Spleen (tissue), 11 donors: ENCODE measurements around the gene KCNK6. TPM values are rescaled to one million over a fixed set of nuclear protein-coding genes. Genes with fewer than 3 reads are reported as not detected.

ENCODE experiments used
- DNase-seq: peaks from one replicate; pipeline ENCODE4 v3.0.0-alpha.2; 2020
- H3K27ac ChIP-seq, 8 donors: fragments of 200-600 bp; sonication (generic) in 7 of 8; 1 replicate in 4 of 8; 2 replicates in 4 of 8; pipeline versions ENCODE4 v1.5.0 to v1.8.0; 2016 to 2021; ENCODE audit warnings: inconsistent platforms in 4 of 8, mild to moderate bottlenecking in 4 of 8, moderate library complexity in 1 of 8
- H3K27me3 ChIP-seq, 7 donors: fragments of 200-600 bp; sonication (generic) in 6 of 7; replicated peaks in 1 of 7; 1 replicate in 4 of 7; 2 replicates in 3 of 7; pipeline versions ENCODE4 v1.5.0 to v1.8.0; 2016 to 2021; ENCODE audit warnings: inconsistent platforms in 3 of 7, mild to moderate bottlenecking in 1 of 7
- H3K36me3 ChIP-seq, 6 donors: fragments of 200-600 bp; sonication (generic) in 5 of 6; 1 replicate in 4 of 6; 2 replicates in 2 of 6; pipeline versions ENCODE4 v1.5.0 to v1.8.0; 2016 to 2021; ENCODE audit warnings: inconsistent platforms in 2 of 6
- H3K4me1 ChIP-seq, 6 donors: fragments of 200-600 bp; sonication (generic) in 5 of 6; 1 replicate in 3 of 6; 2 replicates in 3 of 6; pipeline versions ENCODE4 v1.5.0 to v1.8.0; 2016 to 2021; ENCODE audit warnings: inconsistent platforms in 3 of 6
- H3K4me3 ChIP-seq, 8 donors: fragments of 200-600 bp; sonication (generic) in 7 of 8; 1 replicate in 4 of 8; 2 replicates in 4 of 8; pipeline versions ENCODE4 v1.5.0 to v1.8.0; 2016 to 2021; ENCODE audit warnings: inconsistent platforms in 4 of 8, mild to moderate bottlenecking in 4 of 8, moderate library complexity in 2 of 8
- H3K9me3 ChIP-seq, 8 donors: fragments of 200-600 bp; sonication (generic) in 7 of 8; 1 replicate in 4 of 8; 2 replicates in 4 of 8; pipeline versions ENCODE4 v1.5.0 to v1.8.0; 2016 to 2021; ENCODE audit warnings: inconsistent platforms in 4 of 8
- CTCF ChIP-seq, 11 experiments: fragments of 200-600 bp in 7 of 11; fragments of 450-650 bp in 4 of 11; sonication (generic) in 4 of 11; IDR thresholded peaks in 8 of 11; conservative IDR thresholded peaks in 3 of 11; 1 replicate in 7 of 11; 2 replicates in 4 of 11; pipeline versions ENCODE4 v1.4.0 to v1.8.0; 2016 to 2021; ENCODE audit warnings: antibody characterized with exemption in 11 of 11, inconsistent platforms in 4 of 11, mild to moderate bottlenecking in 1 of 11
- POLR2A ChIP-seq, 3 donors: fragments of 450-650 bp; IDR thresholded peaks; one replicate each; pipeline ENCODE4 v1.5.1; 2017; ENCODE audit warnings: antibody characterized with exemption in 3 of 3, mild to moderate bottlenecking in 1 of 3
- POLR2AphosphoS5 ChIP-seq, 3 donors: sonication (generic); formaldehyde crosslinking; IDR thresholded peaks; one replicate each; pipeline ENCODE4 v1.5.1; 2017; ENCODE audit warnings: antibody characterized with exemption in 3 of 3
- WGBS, 5 donors: extraction: QIAGEN DNeasy Blood & Tissue Kit in 3 of 5; methylation state at CpG; one replicate each; pipeline versions ENCODE4 v1.1.5 to v1.1.7; 2013 to 2018; 5-methylcytosine and 5-hydroxymethylcytosine counted together
- intact Hi-C: fragments of 100-400 bp; cut with DNase I; formaldehyde crosslinking; loops from one replicate; pipeline ENCODE4 v1.15.0; 2023; ENCODE audit warnings: low total_unique reads
- polyA plus RNA-seq, 3 donors: library from polyadenylated mRNA; stranded (reverse); fragments of 200-250 nt; gene quantifications; one replicate each; pipeline ENCODE4 v1.2.1, GENCODE V29; 2013
- small RNA-seq, 4 donors: library from RNA; depleted of rRNA; stranded (forward); fragments of <200 nt; gene quantifications; one replicate each; pipeline ENCODE3, GENCODE V24; 2016
- total RNA-seq, 7 donors: library from RNA; depleted of rRNA in 3 of 7; stranded (reverse); fragments of >200 nt in 3 of 7; fragmentation: NEBNext Ultra II Directional in 4 of 7; extraction: Animal tissue kit (Norgen Biotek cat#: 25700) in 4 of 7; gene quantifications; one replicate each; pipeline versions ENCODE4 v1.1.0 to v1.2.1, GENCODE V29; 2016 to 2021
- donor health status: healthy with polysubstance abuse.
- donor health status: DM: no; HTN: no; CAD: no; lungs with moderate emphysema.
- donor health status: DM: no; HTN: no; CAD: no.
- donor health status: Bipolar disorder and iron deficiency.
- donor health status: healthy.
- donor health status: DM: no; HTN: no; CAD: no.
- donor health status: DM: yes; HTN: yes; CAD: no.

Gene KCNK6
- total and polyA plus RNA-seq, 10 donors = 3.8 to 25.9 (median 13.6) TPM

- H3K36me3 ChIP-seq = peaks cover 6 to 80% (median 64%) of the 10 kb centered on the region in 6 donors
- H3K4me3 ChIP-seq = no peak overlapping the region
- WGBS, 5 donors = 93 to 97% (median 96%) methylated on average over 10 of the region's 10 CpGs
- peaks cover 12 to 37% (median 24%) of the 10 kb centered on the region in 6 donors for H3K4me1 ChIP-seq
- intact Hi-C loops = no loop called here
- no peak for DNase-seq
- no peaks in the 10 kb centered on the region for H3K9me3 ChIP-seq
- peaks cover 0 to 11% (median 0%) of the 10 kb centered on the region in 7 donors for H3K27me3 ChIP-seq
- no peak for TF ChIP-seq POLR2AphosphoS5 (IDR thresholded peaks at IDR 0.05)
- TF ChIP-seq CTCF (IDR thresholded peaks at IDR 0.05 in 8 of 11, conservative IDR thresholded peaks at IDR 0.05 in 3 of 11) = no peak
- no peak for TF ChIP-seq POLR2A (IDR thresholded peaks at IDR 0.05)
- no peak overlapping the region for H3K27ac ChIP-seq
Observed at GRCh38 chr19:38378866-38379265, 59.2 kb downstream of the KCNK6 start.

- WGBS, 5 donors = 94 to 98% (median 96%) methylated on average over 8 to 9 of the region's 9 CpGs
- TF ChIP-seq POLR2AphosphoS5 (IDR thresholded peaks at IDR 0.05) (no peak), POLR2A (IDR thresholded peaks at IDR 0.05) (no peak), CTCF (IDR thresholded peaks at IDR 0.05 in 8 of 11, conservative IDR thresholded peaks at IDR 0.05 in 3 of 11) (no peak)
- no peak overlapping the region for H3K27ac ChIP-seq
- peaks cover 0 to 31% (median 12%) of the 10 kb centered on the region in 7 donors for H3K27me3 ChIP-seq
- peaks cover 6 to 35% (median 19%) of the 10 kb centered on the region in 6 donors for H3K4me1 ChIP-seq
- no peaks in the 10 kb centered on the region for H3K9me3 ChIP-seq
- intact Hi-C loops = no loop called here
- DNase-seq = no peak
- no peak overlapping the region for H3K4me3 ChIP-seq
- peaks cover 6 to 98% (median 75%) of the 10 kb centered on the region in 6 donors for H3K36me3 ChIP-seq
Observed at GRCh38 chr19:38381138-38381537, 61.5 kb downstream of the KCNK6 start.

Small RNA genes within 50 kb of the gene (small RNA-seq; reads per million reads assigned to genes)
- gene RF00019 = 0 reads per million in 4 donors

Other genes starting within 250 kb of the KCNK6 start
- not detected for gene DPF1, start 95.6 kb upstream of the KCNK6 start, total RNA-seq
- under 1 TPM; 0.04 to 0.06 (median 0.06) TPM for gene DPF1, start 95.6 kb upstream of the KCNK6 start, polyA plus RNA-seq
- 100 to 1,000 TPM in 2 of 7 donors, 10 to 100 TPM in 5; 26.1 to 102 (median 54.5) TPM for gene PPP1R14A, start 63.5 kb upstream of the KCNK6 start, total RNA-seq
- 100 to 1,000 TPM in 1 of 3 donors, 10 to 100 TPM in 2; 66.7 to 145 (median 97.2) TPM for gene PPP1R14A, start 63.5 kb upstream of the KCNK6 start, polyA plus RNA-seq
- 10 to 100 TPM; 41.2 to 87.8 (median 59.5) TPM for gene SPINT2, start 55.3 kb upstream of the KCNK6 start, total RNA-seq
- gene SPINT2, start 55.3 kb upstream of the KCNK6 start, polyA plus RNA-seq = 10 to 100 TPM; 63.2 to 82.9 (median 65.6) TPM
- 1 to 10 TPM in 5 of 7 donors, not detected in 2; 3.2 to 6.1 (median 4.1) TPM for gene C19orf33, start 15.6 kb upstream of the KCNK6 start, total RNA-seq
- gene C19orf33, start 15.6 kb upstream of the KCNK6 start, polyA plus RNA-seq = 10 to 100 TPM; 11.0 to 53.6 (median 11.2) TPM
- 10 to 100 TPM; 31.4 to 40.6 (median 38.4) TPM for gene YIF1B, start 3.9 kb upstream of the KCNK6 start, total RNA-seq
- 10 to 100 TPM; 41.2 to 56.7 (median 46.6) TPM for gene YIF1B, start 3.9 kb upstream of the KCNK6 start, polyA plus RNA-seq
- 10 to 100 TPM in 2 of 7 donors, 1 to 10 TPM in 5; 4.0 to 10.7 (median 7.4) TPM for gene CATSPERG, start 16.0 kb downstream of the KCNK6 start, total RNA-seq
- 1 to 10 TPM; 1.8 to 4.4 (median 1.9) TPM for gene CATSPERG, start 16.0 kb downstream of the KCNK6 start, polyA plus RNA-seq
- 100 to 1,000 TPM in 3 of 7 donors, 10 to 100 TPM in 4; 80.1 to 144 (median 85.1) TPM for gene PSMD8, start 54.7 kb downstream of the KCNK6 start, total RNA-seq
- 10 to 100 TPM; 39.0 to 68.1 (median 64.2) TPM for gene PSMD8, start 54.7 kb downstream of the KCNK6 start, polyA plus RNA-seq
- gene GGN, start 68.2 kb downstream of the KCNK6 start, total RNA-seq = not detected
- gene GGN, start 68.2 kb downstream of the KCNK6 start, polyA plus RNA-seq = under 1 TPM in 2 of 3 donors, not detected in 1; 0.08 to 0.19 TPM
- gene SPRED3, start 68.9 kb downstream of the KCNK6 start, total RNA-seq = 1 to 10 TPM in 1 of 7 donors, under 1 TPM in 5, not detected in 1; 0.14 to 1.2 (median 0.47) TPM
- gene SPRED3, start 68.9 kb downstream of the KCNK6 start, polyA plus RNA-seq = under 1 TPM; 0.03 to 0.46 (median 0.45) TPM
- 10 to 100 TPM; 18.0 to 26.1 (median 20.4) TPM for gene FAM98C, start 83.2 kb downstream of the KCNK6 start, total RNA-seq
- gene FAM98C, start 83.2 kb downstream of the KCNK6 start, polyA plus RNA-seq = 10 to 100 TPM; 25.2 to 27.4 (median 26.1) TPM
- 10 to 100 TPM; 15.6 to 59.9 (median 32.1) TPM for gene RASGRP4, start 106.4 kb downstream of the KCNK6 start, total RNA-seq
- 1 to 10 TPM; 1.7 to 7.4 (median 6.7) TPM for gene RASGRP4, start 106.4 kb downstream of the KCNK6 start, polyA plus RNA-seq
- 1 to 10 TPM in 5 of 7 donors, under 1 TPM in 2; 0.32 to 3.0 (median 1.4) TPM for gene RYR1, start 113.8 kb downstream of the KCNK6 start, total RNA-seq
- 1 to 10 TPM in 1 of 3 donors, under 1 TPM in 2; 0.32 to 3.2 (median 0.39) TPM for gene RYR1, start 113.8 kb downstream of the KCNK6 start, polyA plus RNA-seq